ENCODE measurements around the gene CHST8. TPM values are rescaled to one million over a fixed set of nuclear protein-coding genes. Genes with fewer than 3 reads are reported as not detected.
"Not testable (repeated sequence)": the region's sequence is repeated elsewhere in the genome, so short reads cannot be mapped to it uniquely, and the experiment has no call there.

The CHST8 gene
- total RNA-seq, 2 donors from 2014 or later: 0.43 TPM; not detected in 1

DNA sequence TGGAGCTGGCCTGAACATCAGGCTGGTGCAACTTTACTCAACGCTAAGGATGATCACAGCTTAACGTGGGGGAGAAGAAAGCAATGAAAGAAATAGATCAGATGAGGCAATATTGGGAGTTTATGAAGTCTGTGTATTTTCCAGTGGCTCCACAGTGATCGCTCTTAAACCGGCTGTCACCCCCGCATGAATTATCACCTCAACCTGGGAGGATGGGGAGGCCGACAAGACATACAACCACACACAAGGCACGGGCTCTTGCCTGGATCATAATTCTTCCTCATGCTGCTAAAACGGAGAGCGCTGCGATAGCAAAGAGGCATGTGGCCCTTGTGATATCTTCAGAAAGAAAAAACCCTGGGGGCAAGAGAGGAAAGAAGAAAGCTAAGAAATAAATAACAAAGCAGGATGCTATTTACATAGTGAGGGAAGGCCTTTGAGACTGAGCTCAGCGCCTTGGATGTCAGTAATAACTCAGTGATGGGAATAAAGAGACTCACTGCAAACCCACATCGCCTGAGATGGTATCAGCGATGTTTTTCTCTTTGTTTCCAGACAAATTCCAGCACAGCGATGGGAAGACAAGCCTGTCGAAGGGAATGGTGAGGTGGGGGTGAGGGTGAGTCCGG, 19.1 kb upstream of the CHST8 start:
- TF ChIP-seq, protein P1, sequence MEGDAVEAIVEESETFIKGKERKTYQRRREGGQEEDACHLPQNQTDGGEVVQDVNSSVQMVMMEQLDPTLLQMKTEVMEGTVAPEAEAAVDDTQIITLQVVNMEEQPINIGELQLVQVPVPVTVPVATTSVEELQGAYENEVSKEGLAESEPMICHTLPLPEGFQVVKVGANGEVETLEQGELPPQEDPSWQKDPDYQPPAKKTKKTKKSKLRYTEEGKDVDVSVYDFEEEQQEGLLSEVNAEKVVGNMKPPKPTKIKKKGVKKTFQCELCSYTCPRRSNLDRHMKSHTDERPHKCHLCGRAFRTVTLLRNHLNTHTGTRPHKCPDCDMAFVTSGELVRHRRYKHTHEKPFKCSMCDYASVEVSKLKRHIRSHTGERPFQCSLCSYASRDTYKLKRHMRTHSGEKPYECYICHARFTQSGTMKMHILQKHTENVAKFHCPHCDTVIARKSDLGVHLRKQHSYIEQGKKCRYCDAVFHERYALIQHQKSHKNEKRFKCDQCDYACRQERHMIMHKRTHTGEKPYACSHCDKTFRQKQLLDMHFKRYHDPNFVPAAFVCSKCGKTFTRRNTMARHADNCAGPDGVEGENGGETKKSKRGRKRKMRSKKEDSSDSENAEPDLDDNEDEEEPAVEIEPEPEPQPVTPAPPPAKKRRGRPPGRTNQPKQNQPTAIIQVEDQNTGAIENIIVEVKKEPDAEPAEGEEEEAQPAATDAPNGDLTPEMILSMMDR (IDR thresholded peaks at IDR 0.05): no peak
- DNase-seq (ENCODE audit: low spot score): no peak
- H3K27me3 ChIP-seq: no peaks in the 10 kb centered on the region
- H3K4me1 ChIP-seq: no peaks in the 10 kb centered on the region
- H3K4me3 ChIP-seq: no peak overlapping the region
- peaks cover 5 to 34% of the 10 kb centered on the region in 2 donors for H3K9me3 ChIP-seq
- no peak overlapping the region for H3K27ac ChIP-seq
- H3K36me3 ChIP-seq: no peaks in the 10 kb centered on the region

GRCh38 chr19:33603377-33603776, 18.4 kb upstream of the CHST8 start:
- no peak overlapping the region for H3K27ac ChIP-seq
- H3K36me3 ChIP-seq: no peaks in the 10 kb centered on the region
- no peak for DNase-seq (ENCODE audit: low spot score)
- H3K4me3 ChIP-seq: no peak overlapping the region
- peaks cover 5 to 31% of the 10 kb centered on the region in 2 donors for H3K9me3 ChIP-seq
- TF ChIP-seq, protein P1 (IDR thresholded peaks at IDR 0.05): no peak
- no peaks in the 10 kb centered on the region for H3K4me1 ChIP-seq
- no peaks in the 10 kb centered on the region for H3K27me3 ChIP-seq

GRCh38 chr19:33604651-33605050, 17.1 kb upstream of the CHST8 start:
- no peak for DNase-seq (ENCODE audit: low spot score)
- TF ChIP-seq, protein P1 (IDR thresholded peaks at IDR 0.05): no peak
- H3K27ac ChIP-seq: no peak overlapping the region
- no peak overlapping the region for H3K4me3 ChIP-seq
- peaks cover 5 to 40% of the 10 kb centered on the region in 2 donors for H3K9me3 ChIP-seq
- no peaks in the 10 kb centered on the region for H3K36me3 ChIP-seq
- H3K27me3 ChIP-seq: no peaks in the 10 kb centered on the region
- no peaks in the 10 kb centered on the region for H3K4me1 ChIP-seq

DNA sequence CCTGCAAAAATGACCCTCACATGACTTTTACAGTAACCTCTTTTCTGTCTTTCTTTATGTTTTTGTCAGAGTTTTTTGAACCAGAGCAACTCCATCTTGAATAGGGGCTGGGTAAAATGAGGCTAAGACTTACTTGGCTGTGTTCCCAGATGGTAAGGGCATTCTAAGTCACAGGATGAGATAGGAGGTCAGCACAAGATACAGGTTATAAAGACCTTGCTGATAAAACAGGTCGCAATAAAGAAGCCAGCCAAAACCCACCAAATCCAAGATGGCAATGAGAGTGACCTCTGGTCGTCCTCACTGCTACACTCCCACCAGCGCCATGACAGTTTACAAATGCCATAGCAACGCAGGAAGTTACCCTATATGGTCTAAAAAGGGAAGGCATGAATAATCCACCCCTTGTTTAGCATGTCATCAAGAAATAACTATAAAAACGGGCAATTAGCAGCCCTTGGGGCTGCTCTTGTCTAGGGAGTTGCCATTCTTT, 15.9 kb upstream of the CHST8 start:
- not testable (repeated sequence) for H3K27me3 ChIP-seq; DNase-seq (ENCODE audit: low spot score); H3K4me3 ChIP-seq; H3K36me3 ChIP-seq; H3K27ac ChIP-seq; H3K4me1 ChIP-seq
- H3K9me3 ChIP-seq: peaks cover 5 to 45% of the 10 kb centered on the region in 2 donors

- H3K4me3 ChIP-seq: no peak overlapping the region
- H3K27ac ChIP-seq: no peak overlapping the region
- H3K36me3 ChIP-seq: no peaks in the 10 kb centered on the region
- peaks cover 4 to 41% of the 10 kb centered on the region in 2 donors for H3K9me3 ChIP-seq
- TF ChIP-seq, protein P1 (IDR thresholded peaks at IDR 0.05): no peak
- DNase-seq (ENCODE audit: low spot score): no peak
- H3K27me3 ChIP-seq: no peaks in the 10 kb centered on the region
- no peaks in the 10 kb centered on the region for H3K4me1 ChIP-seq
Observed at GRCh38 chr19:33606556-33606955, 15.2 kb upstream of the CHST8 start.

GRCh38 chr19:33609353-33609752, 12.4 kb upstream of the CHST8 start:
- H3K4me3 ChIP-seq: no peak overlapping the region
- DNase-seq (ENCODE audit: low spot score): no peak
- peaks cover 0 to 26% of the 10 kb centered on the region in 2 donors for H3K9me3 ChIP-seq
- no peaks in the 10 kb centered on the region for H3K4me1 ChIP-seq
- H3K36me3 ChIP-seq: no peaks in the 10 kb centered on the region
- H3K27ac ChIP-seq: no peak overlapping the region
- TF ChIP-seq, protein P1 (IDR thresholded peaks at IDR 0.05): no peak
- no peaks in the 10 kb centered on the region for H3K27me3 ChIP-seq
